Coronary artery (tissue), 2 donors: Measurements from ENCODE around the gene CDC42BPB.

Experiments used
- DNase-seq: peaks from one replicate; pipeline ENCODE4 v3.0.0-alpha.2; 2017; ENCODE audit warnings: low spot score
- H3K27ac ChIP-seq, 2 donors: fragments of 200-600 bp; sonication (generic); one replicate each; pipeline ENCODE4 v1.5.1; 2016 to 2019
- H3K4me3 ChIP-seq: fragments of 200-600 bp; sonication (generic); 2 replicates; pipeline ENCODE4 v1.5.1; 2016; ENCODE audit warnings: mild to moderate bottlenecking, moderate library complexity
- CTCF ChIP-seq: fragments of 200-600 bp; sonication (generic); IDR thresholded peaks from one replicate; pipeline ENCODE4 v1.5.1; 2019; ENCODE audit warnings: antibody characterized with exemption

Gene CDC42BPB

DNA sequence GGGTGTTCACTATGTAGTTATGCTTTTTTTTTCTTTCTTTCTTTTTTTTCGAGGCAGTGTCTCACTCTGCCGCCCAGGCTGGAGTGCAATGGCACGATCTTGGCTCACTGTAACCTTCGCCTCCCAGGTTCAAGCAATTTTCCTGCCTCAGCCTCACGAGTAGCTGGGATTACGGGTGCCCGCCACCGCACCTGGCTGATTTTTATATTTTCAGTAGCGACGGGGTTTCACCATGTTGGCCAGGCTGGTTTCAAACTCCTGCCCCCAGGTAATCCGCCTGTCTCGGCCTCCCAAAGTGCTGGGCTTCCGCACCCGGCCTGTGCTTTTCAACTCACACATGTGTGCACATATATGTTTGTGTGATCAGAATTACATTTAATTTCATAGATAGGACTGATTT is 173.8 kb downstream of the CDC42BPB start:
- H3K27ac ChIP-seq, result no peak overlapping the region
- TF ChIP-seq CTCF, result no peak
- no peak overlapping the region for H3K4me3 ChIP-seq
- DNase-seq, result no peak

DNA sequence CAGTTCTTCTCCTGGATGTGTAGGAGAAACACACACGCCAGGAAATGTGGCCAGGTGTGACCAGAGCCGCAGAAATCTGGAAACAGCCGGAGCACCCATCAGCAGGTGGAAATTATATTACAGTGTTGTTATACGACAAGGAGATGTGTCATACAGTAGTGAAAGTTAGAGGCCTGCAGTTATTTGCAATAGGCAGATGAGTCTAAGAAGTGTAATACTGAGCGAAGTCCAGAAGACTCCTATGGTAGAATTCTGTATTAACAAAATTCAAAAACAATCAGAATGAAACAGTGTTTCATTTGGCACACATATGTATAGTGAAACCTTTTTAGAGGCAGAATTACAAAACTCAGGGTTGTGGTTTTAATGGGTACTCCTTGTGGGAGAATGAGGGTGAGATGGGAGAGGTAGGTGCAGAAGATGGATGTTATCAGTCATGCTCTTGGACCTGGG is 174.2 kb downstream of the CDC42BPB start:
- DNase-seq, result no peak
- TF ChIP-seq CTCF, result no peak
- H3K4me3 ChIP-seq, result no peak overlapping the region
- H3K27ac ChIP-seq, result no peak overlapping the region
